ENCODE results near the gene IQSEC3.

The IQSEC3 gene

DNA sequence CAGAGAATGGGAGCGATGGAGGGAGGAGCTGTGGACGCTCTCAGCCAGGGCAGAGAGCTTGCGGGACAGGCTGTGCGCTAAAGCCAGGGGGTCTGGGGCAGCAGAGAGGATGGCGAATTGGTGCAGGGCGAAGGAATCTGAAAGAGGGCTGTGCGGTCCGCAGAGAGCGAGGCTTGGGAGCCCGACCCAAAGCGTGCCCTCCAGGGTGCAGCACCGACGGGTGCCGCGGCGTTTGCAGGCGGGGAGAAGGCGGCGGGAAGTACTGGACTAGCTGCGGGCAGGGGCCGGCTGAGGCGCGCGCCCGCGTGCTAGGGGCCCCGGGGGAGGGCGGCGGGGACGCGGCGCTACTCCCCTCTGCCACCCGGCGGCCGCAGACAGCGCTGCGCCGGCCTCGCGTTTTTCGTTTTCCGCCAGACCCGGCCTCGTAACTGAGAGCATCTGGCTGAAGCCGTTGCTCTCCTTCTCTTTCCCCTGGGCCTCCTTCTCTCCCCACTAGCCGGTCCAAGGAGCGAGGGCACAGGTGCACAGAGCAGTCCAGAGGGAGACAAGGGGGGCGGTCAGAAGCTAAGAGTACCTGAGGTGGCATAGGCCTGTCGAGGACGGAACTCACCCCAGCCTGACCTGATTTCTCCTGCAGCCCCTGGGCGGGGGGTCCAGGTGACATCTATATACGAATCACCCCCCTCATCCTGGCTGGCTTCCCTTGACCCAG, 122.5 kb downstream of the IQSEC3 start:
- peak; percentile 61 for TF ChIP-seq CTCF (IDR thresholded peaks at IDR 0.05; ENCODE audit: low read depth, low read length, missing control alignments)
- H3K4me3 ChIP-seq (ENCODE audit: low read depth, low read length), result no peak overlapping the region
- DNase-seq (ENCODE audit: low read depth), result no peak

DNA sequence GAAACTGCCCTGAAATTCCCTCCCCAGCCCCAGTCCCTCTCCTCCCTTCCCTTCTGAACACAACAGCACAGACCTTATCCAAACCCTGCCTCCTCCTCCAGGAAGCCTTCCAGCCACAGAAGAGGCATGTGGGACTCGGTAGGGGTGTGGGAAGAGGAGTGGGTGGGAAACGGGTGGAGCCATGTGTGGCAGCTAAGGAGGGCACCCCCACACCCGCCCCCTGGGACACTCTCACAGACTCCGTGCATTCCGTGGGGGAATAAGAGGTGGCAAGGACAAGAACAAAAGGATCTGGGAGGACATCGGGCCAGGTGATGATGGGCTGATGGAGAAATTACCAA, 123.0 kb downstream of the IQSEC3 start:
- H3K4me3 ChIP-seq (ENCODE audit: low read depth, low read length), result no peak overlapping the region
- no peak for TF ChIP-seq CTCF (IDR thresholded peaks at IDR 0.05; ENCODE audit: low read depth, low read length, missing control alignments)
- DNase-seq (ENCODE audit: low read depth), result no peak

GRCh38 chr12:190881-191280, 124.3 kb downstream of the IQSEC3 start:
- DNase-seq (ENCODE audit: low read depth), result no peak
- no peak overlapping the region for H3K4me3 ChIP-seq (ENCODE audit: low read depth, low read length)
- no peak for TF ChIP-seq CTCF (IDR thresholded peaks at IDR 0.05; ENCODE audit: low read depth, low read length, missing control alignments)

DNA sequence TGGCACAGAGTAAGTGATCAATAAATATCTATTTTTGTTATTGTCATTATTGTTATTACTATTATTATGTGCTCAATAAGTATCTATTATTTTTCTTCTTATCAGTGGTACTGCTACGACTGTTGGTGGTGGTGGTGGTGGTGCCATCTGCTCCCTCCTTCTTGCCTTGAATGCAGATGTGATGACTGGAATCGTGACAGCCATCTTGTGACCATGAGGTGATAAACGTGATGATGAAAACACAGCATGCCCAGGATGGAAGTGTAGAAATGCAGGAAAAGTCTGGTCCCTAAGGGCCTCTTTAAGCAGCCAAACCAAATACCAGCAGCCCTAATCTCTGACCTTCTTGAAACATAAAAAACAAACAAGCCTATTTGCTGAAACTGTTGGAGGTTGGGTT, 125.0 kb downstream of the IQSEC3 start:
- DNase-seq (ENCODE audit: low read depth), result no peak
- no peak overlapping the region for H3K4me3 ChIP-seq (ENCODE audit: low read depth, low read length)
- TF ChIP-seq CTCF (IDR thresholded peaks at IDR 0.05; ENCODE audit: low read depth, low read length, missing control alignments), result no peak

DNA sequence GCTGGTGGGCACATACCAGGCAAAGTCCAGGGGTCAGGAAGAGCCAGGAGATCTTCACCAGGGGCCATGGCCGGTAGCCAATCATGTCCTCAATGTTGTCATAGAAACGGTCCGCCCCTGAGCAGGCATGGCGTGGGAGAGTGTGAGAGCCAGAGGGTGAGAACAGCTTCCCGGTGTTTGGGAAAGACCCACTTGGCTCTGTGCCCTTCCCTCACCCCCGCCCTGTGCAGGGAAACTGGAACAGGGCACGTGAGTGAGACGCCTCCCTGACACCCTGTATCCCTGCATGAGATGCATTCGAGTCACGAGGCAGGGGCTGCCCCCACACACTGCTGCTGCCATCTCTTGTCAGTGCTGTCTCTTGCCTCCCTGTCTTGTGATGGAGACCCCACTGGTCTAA, 126.7 kb downstream of the IQSEC3 start:
- H3K4me3 ChIP-seq (ENCODE audit: low read depth, low read length), result no peak overlapping the region
- no peak for TF ChIP-seq CTCF (IDR thresholded peaks at IDR 0.05; ENCODE audit: low read depth, low read length, missing control alignments)

GRCh38 chr12:194276-194675, 127.7 kb downstream of the IQSEC3 start:
- no peak for DNase-seq (ENCODE audit: low read depth)
- no peak overlapping the region for H3K4me3 ChIP-seq (ENCODE audit: low read depth, low read length)
- TF ChIP-seq CTCF (IDR thresholded peaks at IDR 0.05; ENCODE audit: low read depth, low read length, missing control alignments), result no peak

More for the DNA sequence above, 126.7 kb downstream of the IQSEC3 start:
- no peak for DNase-seq (ENCODE audit: low read depth)

- DNase-seq (ENCODE audit: low read depth), result no peak
- no peak overlapping the region for H3K4me3 ChIP-seq (ENCODE audit: low read depth, low read length)
- TF ChIP-seq CTCF (IDR thresholded peaks at IDR 0.05; ENCODE audit: low read depth, low read length, missing control alignments), result no peak
These were observed 128.6 kb downstream of the IQSEC3 start for GRCh38 chr12:195156-195555.

All from GM12864 (cell line).